Measurements from ENCODE around the gene PRG3.

The PRG3 gene

GRCh38 chr11:57414612-57415212, 33.8 kb upstream of the PRG3 start:
- Histone ChIP-seq H3K4me2 (no peak overlapping the region), H2AFZ (ENCODE audit: low read depth) (no peak overlapping the region), H4K20me1 (ENCODE audit: insufficient read depth) (no peaks in the 10 kb centered on the region)

GRCh38 chr11:57413681-57414080, 32.7 kb upstream of the PRG3 start:
- Histone ChIP-seq H3K4me1 (ENCODE audit: low read depth, poor library complexity, severe bottlenecking) (no peaks in the 10 kb centered on the region), H3K79me2 (ENCODE audit: insufficient read depth, low read depth) (no peaks in the 10 kb centered on the region), H3K4me3 (IDR thresholded peaks at IDR 0.05; ENCODE audit: insufficient read depth, low read depth, low read length) (no peak overlapping the region), H2AFZ (ENCODE audit: low read depth) (no peak overlapping the region), H3K4me2 (no peak overlapping the region), H4K20me1 (ENCODE audit: insufficient read depth) (no peaks in the 10 kb centered on the region), H3K36me3 (ENCODE audit: insufficient read depth) (no peaks in the 10 kb centered on the region), H3K27me3 (ENCODE audit: insufficient read depth, low read depth) (no peaks in the 10 kb centered on the region), H3K27ac (no peak overlapping the region), H3K9ac (no peak overlapping the region)
- TF ChIP-seq CTCF (conservative IDR thresholded peaks at IDR 0.05; ENCODE audit: low read depth, low read length) = no peak

More at GRCh38 chr11:57414612-57415212, 33.8 kb upstream of the PRG3 start:
- Histone ChIP-seq H3K9ac (no peak overlapping the region), H3K27me3 (ENCODE audit: insufficient read depth, low read depth) (no peaks in the 10 kb centered on the region), H3K36me3 (ENCODE audit: insufficient read depth) (no peaks in the 10 kb centered on the region), H3K4me1 (ENCODE audit: low read depth, poor library complexity, severe bottlenecking) (no peaks in the 10 kb centered on the region), H3K27ac (no peak overlapping the region), H3K4me3 (IDR thresholded peaks at IDR 0.05; ENCODE audit: insufficient read depth, low read depth, low read length) (no peak overlapping the region), H3K79me2 (ENCODE audit: insufficient read depth, low read depth) (no peaks in the 10 kb centered on the region)
- TF ChIP-seq CTCF (conservative IDR thresholded peaks at IDR 0.05; ENCODE audit: low read depth, low read length) = no peak

GRCh38 chr11:57410287-57410686, 29.3 kb upstream of the PRG3 start:
- Histone ChIP-seq H4K20me1 (ENCODE audit: insufficient read depth) (no peaks in the 10 kb centered on the region), H3K27ac (no peak overlapping the region), H3K79me2 (ENCODE audit: insufficient read depth, low read depth) (no peaks in the 10 kb centered on the region), H3K4me3 (IDR thresholded peaks at IDR 0.05; ENCODE audit: insufficient read depth, low read depth, low read length) (no peak overlapping the region), H3K36me3 (ENCODE audit: insufficient read depth) (no peaks in the 10 kb centered on the region), H3K9ac (no peak overlapping the region), H3K4me1 (ENCODE audit: low read depth, poor library complexity, severe bottlenecking) (no peaks in the 10 kb centered on the region), H2AFZ (ENCODE audit: low read depth) (no peak overlapping the region), H3K27me3 (ENCODE audit: insufficient read depth, low read depth) (no peaks in the 10 kb centered on the region), H3K4me2 (no peak overlapping the region)
- TF ChIP-seq CTCF (conservative IDR thresholded peaks at IDR 0.05; ENCODE audit: low read depth, low read length) = no peak

- Histone ChIP-seq H3K27ac (no peak overlapping the region), H3K9ac (no peak overlapping the region), H3K36me3 (ENCODE audit: insufficient read depth) (no peaks in the 10 kb centered on the region), H4K20me1 (ENCODE audit: insufficient read depth) (no peaks in the 10 kb centered on the region), H3K79me2 (ENCODE audit: insufficient read depth, low read depth) (no peaks in the 10 kb centered on the region), H3K27me3 (ENCODE audit: insufficient read depth, low read depth) (no peaks in the 10 kb centered on the region), H3K4me2 (no peak overlapping the region), H2AFZ (ENCODE audit: low read depth) (no peak overlapping the region), H3K4me3 (IDR thresholded peaks at IDR 0.05; ENCODE audit: insufficient read depth, low read depth, low read length) (no peak overlapping the region), H3K4me1 (ENCODE audit: low read depth, poor library complexity, severe bottlenecking) (no peaks in the 10 kb centered on the region)
- TF ChIP-seq CTCF (conservative IDR thresholded peaks at IDR 0.05; ENCODE audit: low read depth, low read length) = no peak
Observed at GRCh38 chr11:57409321-57410100, 28.6 kb upstream of the PRG3 start.
